ENCODE measurements around the gene GOT2.
"Not testable (repeated sequence)": the region's sequence is repeated elsewhere in the genome, so short reads cannot be mapped to it uniquely, and the experiment has no call there.

The GOT2 gene

GRCh38 chr16:58733671-58734458 is at the start of gene GOT2:
Gene GOT2 (minus strand): TSS chr16:58734316. CDS start chr16:58734228, 88 bp downstream.
- peak; percentile 80 for DNase-seq (ENCODE audit: low read depth)

- not testable (repeated sequence) for DNase-seq (ENCODE audit: low read depth)
Measured at GRCh38 chr16:58779291-58779690, 45.2 kb upstream of the GOT2 start.

GRCh38 chr16:58773870-58774269 is 39.8 kb upstream of the GOT2 start:
- DNase-seq (ENCODE audit: low read depth), result no peak

- DNase-seq (ENCODE audit: low read depth), result no peak
Measured at GRCh38 chr16:58768145-58768544, 34.0 kb upstream of the GOT2 start.

- no peak for DNase-seq (ENCODE audit: low read depth)
Measured at GRCh38 chr16:58767581-58767980, 33.5 kb upstream of the GOT2 start.

GRCh38 chr16:58756650-58757332 is 22.7 kb upstream of the GOT2 start:
- no peak for DNase-seq (ENCODE audit: low read depth)

GRCh38 chr16:58755989-58756649 is 22.0 kb upstream of the GOT2 start:
- DNase-seq (ENCODE audit: low read depth), result peak; percentile 68

GRCh38 chr16:58753711-58754134 is 19.6 kb upstream of the GOT2 start:
- no peak for DNase-seq (ENCODE audit: low read depth)

- DNase-seq (ENCODE audit: low read depth), result no peak
Measured at GRCh38 chr16:58744497-58744896, 10.4 kb upstream of the GOT2 start.

- DNase-seq (ENCODE audit: low read depth), result no peak
Measured at GRCh38 chr16:58741976-58742375, 7.9 kb upstream of the GOT2 start.

GRCh38 chr16:58741166-58741565 is 7.0 kb upstream of the GOT2 start:
- no peak for DNase-seq (ENCODE audit: low read depth)

- no peak for DNase-seq (ENCODE audit: low read depth)
Measured at GRCh38 chr16:58738672-58739296, 4.7 kb upstream of the GOT2 start.

GRCh38 chr16:58736341-58736740 is 2.2 kb upstream of the GOT2 start:
- not testable (repeated sequence) for DNase-seq (ENCODE audit: low read depth)

- DNase-seq (ENCODE audit: low read depth), result no peak
Measured at GRCh38 chr16:58734459-58734787, 307 bp upstream of the GOT2 start.

- DNase-seq (ENCODE audit: low read depth), result peak; percentile 65
Measured at GRCh38 chr16:58733248-58733670, 857 bp downstream of the GOT2 start.

- peak; percentile 27 for DNase-seq (ENCODE audit: low read depth)
Measured at GRCh38 chr16:58732545-58733247, 1.4 kb downstream of the GOT2 start.

GRCh38 chr16:58730724-58731370 is 3.3 kb downstream of the GOT2 start:
- DNase-seq (ENCODE audit: low read depth), result no peak

- DNase-seq (ENCODE audit: low read depth), result peak; percentile 71
Measured at GRCh38 chr16:58727796-58728568, 6.1 kb downstream of the GOT2 start.

GRCh38 chr16:58727028-58727781 is 6.9 kb downstream of the GOT2 start:
- peak; percentile 4 for DNase-seq (ENCODE audit: low read depth)

- no peak for DNase-seq (ENCODE audit: low read depth)
Measured at GRCh38 chr16:58723109-58723508, 11.0 kb downstream of the GOT2 start.

Data from amniotic epithelial cell (primary cell).